Measurements from ENCODE around the gene EDN3.

The EDN3 gene, protein sequence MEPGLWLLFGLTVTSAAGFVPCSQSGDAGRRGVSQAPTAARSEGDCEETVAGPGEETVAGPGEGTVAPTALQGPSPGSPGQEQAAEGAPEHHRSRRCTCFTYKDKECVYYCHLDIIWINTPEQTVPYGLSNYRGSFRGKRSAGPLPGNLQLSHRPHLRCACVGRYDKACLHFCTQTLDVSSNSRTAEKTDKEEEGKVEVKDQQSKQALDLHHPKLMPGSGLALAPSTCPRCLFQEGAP

DNA sequence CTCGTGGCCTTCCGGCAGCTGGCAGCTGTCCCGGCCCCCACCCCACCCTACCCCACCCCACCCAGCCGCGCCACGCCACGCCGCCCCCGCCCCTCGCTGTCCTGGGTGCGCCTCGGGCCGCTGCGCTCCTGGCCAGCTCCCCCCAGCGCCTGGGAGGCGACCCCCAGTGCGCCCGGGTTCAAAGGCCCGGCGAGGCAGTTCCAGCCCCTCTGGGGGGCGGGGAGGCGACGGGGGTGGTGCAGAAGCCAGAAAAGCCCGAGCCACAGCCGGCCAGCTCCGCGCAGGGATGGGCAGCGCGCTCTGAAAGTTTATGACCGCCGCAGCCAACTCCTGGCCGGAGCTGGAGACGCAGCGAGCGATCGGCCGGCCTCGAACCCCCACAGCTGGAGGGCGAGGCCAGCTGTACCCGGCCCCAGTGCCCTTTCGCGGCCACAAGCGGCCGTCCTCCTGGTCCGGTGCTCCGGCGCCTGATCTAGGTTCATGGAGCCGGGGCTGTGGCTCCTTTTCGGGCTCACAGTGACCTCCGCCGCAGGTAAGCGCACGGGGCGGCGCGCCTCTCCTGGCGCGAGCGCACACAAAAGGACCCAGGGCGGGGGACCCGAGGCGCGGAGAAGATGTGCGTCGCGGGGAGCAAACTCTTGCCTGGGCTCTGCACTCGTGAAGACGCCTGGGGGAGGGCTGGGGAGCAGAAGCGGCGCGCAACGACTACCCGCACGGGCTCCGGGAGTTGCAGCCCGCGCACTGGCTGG, at the start of gene EDN3:
TSS of gene EDN3 (plus strand) at position 279 of the 749 bp plus-strand sequence. CDS start at position 481, 202 bp downstream.
- no peak for DNase-seq

GRCh38 chr20:59253325-59253724, 47.1 kb upstream of the EDN3 start:
- DNase-seq = no peak

DNA sequence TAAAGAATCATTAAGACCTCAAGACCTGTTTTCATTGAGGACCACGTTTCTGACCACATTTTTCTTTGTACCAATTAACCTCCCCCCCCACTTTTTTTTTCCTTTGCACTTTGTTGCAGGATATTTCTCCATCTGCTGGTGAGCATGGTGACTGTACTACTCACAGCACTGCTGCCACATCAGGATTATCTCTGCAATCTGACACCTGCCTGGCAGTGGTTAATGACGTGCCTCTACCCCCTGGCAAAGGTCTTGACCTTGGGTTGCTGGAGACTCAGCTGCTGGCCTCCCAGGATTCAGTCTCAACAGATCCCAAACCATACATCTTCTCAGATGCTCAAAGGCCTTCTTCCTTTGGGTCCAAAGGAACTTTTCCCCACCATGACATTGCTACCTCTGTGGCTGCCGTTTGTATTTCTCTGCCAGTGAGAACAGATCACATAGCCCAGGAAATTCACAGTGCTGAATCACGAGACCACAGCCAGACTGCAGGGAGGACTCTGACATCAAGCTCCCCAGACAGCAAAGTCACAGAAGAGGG, 46.6 kb upstream of the EDN3 start:
- DNase-seq = no peak

DNA sequence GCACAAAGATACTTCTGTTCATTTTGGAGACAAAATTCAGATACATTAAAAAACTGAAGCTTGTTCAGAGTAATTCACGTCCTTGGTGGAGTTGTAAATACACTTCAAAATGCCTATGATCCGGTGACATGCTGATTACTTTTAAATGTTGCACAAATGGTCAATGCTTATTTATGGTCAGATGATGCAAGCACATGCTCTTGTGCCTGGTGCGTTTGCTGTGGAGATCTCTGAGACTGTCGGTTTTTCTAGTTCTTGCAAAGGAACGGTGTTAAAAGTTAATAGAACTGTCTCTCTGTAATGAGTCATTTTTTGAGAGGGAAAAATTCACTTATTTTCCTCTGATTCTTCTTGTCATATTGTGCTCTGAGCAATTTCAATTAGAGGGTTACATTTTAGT, 45.2 kb upstream of the EDN3 start:
- no peak for DNase-seq

- DNase-seq = peak; percentile 35
Measured at GRCh38 chr20:59258221-59258621, 42.2 kb upstream of the EDN3 start.

- no peak for DNase-seq
Measured at GRCh38 chr20:59259946-59260345, 40.5 kb upstream of the EDN3 start.

DNA sequence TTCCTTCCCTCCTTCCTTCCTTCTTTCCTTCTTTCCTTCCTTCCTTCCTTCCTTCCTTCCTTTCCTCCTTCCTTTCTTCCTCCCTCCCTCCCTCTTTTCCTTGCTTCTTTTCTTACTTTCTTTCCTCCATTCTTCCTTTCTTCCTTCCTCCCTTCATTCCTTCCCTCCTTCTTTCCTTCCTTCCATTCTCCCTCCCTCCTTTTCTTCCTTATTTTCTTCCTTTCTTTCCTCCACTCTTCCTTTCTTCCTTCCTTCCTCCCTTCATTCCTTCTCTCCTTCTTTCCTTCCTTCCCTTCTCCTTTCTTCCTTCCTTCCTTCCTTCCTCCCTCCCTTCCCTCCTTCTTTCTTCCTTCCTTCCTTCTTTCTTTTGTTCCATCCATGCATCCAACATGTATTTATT, 35.1 kb upstream of the EDN3 start:
- DNase-seq = no peak

GRCh38 chr20:59268870-59269269, 31.5 kb upstream of the EDN3 start:
- no peak for DNase-seq

DNA sequence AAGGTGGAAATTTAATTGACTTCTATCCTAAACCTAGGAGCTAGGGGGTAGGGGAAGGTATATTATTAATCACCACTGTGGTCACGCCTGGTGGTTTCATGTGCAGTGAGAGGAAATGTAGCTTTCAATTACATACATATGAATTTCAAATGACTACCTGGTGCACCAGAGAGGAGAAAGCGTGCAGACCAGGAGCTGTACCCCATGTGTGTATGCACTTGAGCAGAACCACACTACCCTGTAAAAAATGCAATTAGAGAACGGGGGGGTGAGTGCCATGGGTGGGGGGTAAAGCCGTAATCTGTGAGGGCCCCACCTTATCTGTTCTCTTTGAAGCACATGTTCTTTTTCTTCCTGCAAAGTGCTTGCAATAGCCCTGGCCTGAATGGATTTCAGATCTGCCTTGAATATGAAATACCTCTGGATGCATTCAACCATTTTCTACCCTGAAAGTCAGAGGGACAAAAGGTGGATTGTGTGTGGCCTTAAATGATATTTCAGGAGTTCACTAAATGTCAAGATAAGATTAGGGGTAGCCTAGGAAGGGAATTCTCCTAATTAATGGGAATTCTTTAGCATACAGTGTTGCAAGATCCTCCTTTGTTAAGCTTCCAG, 30.9 kb upstream of the EDN3 start:
- DNase-seq = no peak

- no peak for DNase-seq
Measured at GRCh38 chr20:59270380-59270779, 30.0 kb upstream of the EDN3 start.

DNA sequence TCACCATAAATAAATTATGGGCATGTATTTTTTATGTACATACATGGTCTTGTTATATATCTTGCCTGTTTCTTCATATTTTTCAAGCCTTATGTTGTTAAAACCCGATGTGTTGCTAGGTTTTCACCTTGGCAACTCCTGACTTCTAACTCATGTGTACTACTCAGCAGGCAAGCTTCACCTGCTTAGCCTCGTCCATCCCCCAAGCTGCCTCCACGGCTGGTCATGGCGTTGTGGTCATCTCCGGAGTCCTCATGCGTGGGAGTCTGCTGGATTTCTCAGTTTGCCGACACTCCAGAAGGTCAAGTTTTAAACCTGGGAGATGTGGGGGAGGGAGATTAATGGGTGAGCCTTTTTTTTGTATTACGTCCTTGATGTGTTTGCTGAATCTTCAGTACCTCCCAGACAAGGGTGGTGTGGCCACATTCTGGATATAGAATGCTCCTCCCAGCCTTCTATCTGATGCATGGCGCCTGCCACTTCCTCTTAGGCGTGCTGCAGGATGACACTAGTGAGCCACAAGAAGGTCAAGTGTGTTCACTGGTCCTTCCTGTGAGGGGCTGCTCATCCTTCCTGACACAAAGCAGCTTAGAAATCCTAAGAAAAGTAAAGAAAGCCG, 26.6 kb upstream of the EDN3 start:
- DNase-seq = no peak

GRCh38 chr20:59276938-59277337, 23.5 kb upstream of the EDN3 start:
- DNase-seq = no peak

DNA sequence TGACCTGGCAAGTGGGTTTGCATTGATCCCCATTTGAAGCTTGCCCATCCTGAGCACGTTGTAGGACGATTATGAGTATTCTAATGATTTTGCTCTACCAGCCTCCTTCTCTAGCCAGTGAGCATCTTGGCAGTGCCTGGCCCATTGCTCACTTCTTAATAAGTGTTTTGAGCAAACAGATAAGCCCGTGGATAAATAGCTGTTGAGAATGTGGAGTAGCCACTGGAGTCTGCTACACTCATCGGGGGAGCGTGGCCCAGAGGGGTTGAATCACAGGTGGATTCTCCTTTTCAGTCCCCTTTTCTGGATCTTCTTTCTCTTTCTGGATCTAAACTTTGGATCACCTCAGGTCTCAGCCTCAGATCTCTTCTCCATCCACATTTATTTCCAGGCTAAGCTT, 15.9 kb upstream of the EDN3 start:
- no peak for DNase-seq

- DNase-seq = no peak
Measured at GRCh38 chr20:59289994-59290393, 10.4 kb upstream of the EDN3 start.

DNA sequence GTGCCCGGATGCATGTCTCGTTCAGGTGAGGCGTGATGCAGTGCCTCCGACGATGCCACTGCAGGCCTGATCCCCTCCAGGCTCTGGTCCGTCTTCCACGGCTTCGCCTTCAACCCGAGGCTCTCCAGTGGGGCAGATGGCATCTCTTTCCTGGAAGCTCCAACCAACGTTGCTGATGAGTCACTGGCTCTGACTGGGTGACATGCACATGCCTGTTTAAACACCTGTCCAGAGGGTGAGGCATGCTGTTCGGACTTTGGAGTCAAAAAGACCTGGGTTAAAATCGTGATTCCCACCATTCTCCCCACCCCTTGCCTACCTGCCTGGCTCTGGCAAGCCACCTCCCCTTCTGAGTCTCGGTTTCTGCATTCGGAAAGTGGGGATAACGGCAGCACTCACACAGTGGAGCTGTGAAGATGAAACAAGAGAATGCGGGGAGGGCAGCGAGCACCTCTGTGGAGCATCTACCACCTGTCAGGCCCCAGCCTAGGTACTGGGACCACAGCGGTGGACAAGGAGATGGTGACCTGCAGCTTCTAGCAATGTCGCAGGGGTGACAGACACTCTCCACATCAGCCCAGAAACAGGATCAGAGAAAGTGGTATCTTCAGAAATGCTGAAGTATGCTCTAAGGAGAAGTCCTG, 8.5 kb upstream of the EDN3 start:
- no peak for DNase-seq

GRCh38 chr20:59295531-59295930, 4.9 kb upstream of the EDN3 start:
- DNase-seq = no peak

GRCh38 chr20:59297686-59298085, 2.7 kb upstream of the EDN3 start:
- DNase-seq = no peak

GRCh38 chr20:59299945-59300332, 472 bp upstream of the EDN3 start:
- DNase-seq = no peak

DNA sequence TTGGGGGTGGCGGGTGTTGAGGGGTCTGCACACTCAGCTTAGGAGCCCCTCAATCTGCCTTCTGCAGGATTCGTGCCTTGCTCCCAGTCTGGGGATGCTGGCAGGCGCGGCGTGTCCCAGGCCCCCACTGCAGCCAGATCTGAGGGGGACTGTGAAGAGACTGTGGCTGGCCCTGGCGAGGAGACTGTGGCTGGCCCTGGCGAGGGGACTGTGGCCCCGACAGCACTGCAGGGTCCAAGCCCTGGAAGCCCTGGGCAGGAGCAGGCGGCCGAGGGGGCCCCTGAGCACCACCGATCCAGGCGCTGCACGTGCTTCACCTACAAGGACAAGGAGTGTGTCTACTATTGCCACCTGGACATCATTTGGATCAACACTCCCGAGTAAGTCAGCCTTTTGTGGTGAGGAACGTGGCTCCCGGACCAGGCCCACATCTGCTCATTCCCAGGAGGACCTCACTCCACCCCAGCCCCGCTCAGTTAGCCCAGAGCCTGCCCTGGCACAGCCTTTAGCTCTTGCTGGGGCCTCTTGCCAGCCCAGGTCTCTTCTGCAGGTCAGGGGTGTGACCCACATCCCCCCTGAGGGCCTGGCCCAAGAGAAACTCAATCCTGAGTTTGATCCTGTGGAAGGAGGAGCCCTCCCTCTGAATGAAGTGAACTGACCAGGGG, 1.1 kb downstream of the EDN3 start:
- no peak for DNase-seq

DNA sequence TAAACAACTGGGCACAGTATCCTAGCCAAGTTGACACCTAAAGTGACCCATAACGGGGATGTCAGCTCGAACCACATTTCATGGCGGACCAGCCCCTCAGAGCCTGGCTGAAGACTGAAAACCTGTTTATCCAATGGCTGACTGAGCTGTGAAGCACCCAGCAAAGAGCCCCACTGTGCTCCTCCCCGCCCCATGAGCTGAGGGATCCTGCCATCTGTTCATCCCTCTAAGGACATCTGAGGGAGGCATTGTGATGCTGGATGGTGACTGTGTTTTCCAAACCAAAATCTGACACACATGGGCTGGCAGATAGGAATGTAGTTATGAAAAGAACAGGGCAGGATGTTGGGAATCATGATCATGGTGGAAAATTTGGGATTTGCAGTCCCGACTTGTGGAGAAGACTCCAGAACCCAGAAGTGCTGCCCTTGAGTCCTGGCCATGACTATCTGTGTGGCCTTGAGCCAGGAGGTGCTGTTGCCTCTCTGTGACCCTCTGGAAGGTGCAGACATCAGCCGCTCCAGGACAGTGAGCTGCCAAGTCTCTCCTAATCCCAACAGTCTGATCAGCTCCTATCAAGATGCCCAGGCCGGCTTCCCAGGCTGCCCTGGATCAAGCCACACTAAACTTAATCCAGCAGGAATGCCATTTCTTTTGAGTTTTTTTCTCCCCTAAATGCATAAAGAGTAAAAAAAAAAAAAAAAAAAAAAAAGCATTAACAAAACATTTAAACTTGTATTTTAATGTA, 5.7 kb downstream of the EDN3 start:
- DNase-seq = no peak

DNA sequence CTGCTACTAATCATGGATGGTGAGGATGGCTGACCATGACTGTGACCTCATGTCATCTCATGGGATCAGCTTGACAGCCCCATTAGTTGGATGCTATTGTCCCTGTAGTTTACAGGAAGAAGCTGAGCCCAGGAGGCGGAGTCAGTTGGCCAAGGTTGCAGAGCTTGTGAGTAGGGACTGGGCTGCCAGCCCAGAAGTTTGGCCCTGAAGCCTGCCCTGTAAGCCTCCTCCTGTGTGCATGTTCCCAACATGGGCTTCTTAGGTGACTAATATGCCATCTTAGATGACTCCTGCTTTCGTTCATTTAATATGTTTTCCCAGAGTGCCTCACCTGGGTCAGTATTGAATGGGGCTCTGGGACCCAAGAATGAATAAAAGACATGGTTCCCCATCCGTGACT, 6.9 kb downstream of the EDN3 start:
- no peak for DNase-seq

Data from NCI-H1048 (cell line).